ENCODE data around the gene LRIF1. TPM values are rescaled to one million over a fixed set of nuclear protein-coding genes. Genes with fewer than 3 reads are reported as not detected.
"Not testable (repeated sequence)": the region's sequence is repeated elsewhere in the genome, so short reads cannot be mapped to it uniquely, and the experiment has no call there.

LRIF1 gene
- total RNA-seq, 2 donors from 2014 or later = 8.2 to 10.6 TPM

DNA sequence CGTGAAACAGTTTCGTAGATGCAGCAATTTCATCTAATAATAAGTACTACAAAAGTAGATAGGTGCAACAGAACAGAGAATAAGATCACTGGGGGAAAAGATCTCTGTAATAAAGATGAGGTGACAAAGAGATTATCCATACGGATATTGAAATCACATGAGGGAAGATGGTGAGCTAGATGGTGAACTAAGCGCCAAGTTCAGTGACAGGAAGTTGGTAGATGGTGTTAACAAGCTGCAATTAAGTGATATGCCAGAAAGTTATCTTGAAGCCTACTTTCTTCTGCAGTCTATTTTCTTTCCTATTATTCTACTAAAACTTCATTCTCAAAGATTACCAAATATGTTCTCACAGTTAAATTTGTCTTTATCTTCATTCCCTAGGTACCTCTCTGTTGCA, 7.1 kb downstream of the LRIF1 start:
- intact Hi-C loops (cut with DNase I) = no loop called here
- no peak for DNase-seq (ENCODE audit: low spot score)

DNA sequence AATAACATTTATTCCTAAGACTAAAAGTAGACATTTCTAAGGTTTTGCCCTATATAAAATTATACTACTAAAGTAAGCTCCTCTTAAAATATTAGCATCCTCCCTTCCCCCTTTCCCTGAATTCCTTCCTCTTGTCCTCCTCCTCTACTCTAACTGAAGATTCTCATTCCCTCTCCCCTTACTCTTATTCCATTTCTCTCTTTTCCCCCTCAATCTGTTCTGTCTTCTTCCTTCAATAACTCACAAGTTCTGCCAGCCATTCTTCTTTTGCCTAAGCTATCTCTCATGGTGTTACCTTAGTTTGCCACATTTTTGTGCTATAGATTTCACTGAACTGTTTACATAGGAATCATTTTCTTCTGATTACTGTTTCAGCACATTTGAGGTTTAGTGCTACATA, 10.7 kb downstream of the LRIF1 start:
- DNase-seq (ENCODE audit: low spot score) = no peak
- intact Hi-C loops (cut with DNase I) = no loop called here

GRCh38 chr1:110952031-110952430, 11.7 kb downstream of the LRIF1 start:
- intact Hi-C loops (cut with DNase I) = no loop called here
- no peak for DNase-seq (ENCODE audit: low spot score)

GRCh38 chr1:110951161-110951560, 12.6 kb downstream of the LRIF1 start:
- no peak for DNase-seq (ENCODE audit: low spot score)
- intact Hi-C loops (cut with DNase I) = no loop called here

DNA sequence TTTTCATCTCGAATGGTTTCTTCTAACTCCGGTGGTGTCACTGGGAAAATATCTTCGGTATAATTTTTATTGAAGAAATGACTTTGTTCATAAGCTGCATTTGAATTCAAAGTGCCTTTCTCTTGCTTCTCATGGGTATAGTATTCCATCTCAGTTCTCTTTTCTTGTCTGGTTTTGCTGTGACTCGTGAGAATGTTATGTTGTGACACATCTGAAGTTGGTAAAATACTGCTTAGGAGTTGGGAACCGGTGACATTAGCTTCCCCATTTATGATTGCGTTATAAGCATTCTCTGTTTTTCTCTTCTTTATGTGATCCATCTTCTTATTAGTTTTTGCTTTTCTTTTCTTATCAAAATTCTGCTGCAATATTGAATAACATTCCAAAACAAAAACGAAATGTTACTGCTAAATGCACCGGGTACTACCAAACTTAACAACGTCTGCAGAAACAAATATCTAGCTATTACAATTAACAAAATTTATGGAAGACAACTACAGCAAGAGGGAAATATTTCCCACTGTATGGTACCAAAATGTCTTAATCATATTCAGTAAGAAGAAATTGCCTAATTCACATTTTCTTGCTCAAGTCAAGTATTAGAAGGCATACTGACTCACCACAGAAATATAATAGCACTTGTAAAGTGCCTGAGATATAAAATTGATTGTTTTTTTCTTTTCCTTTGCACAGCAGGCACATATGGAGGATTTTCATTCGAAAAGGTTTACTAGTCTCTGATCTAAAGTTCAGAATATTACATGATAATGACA, 15.5 kb downstream of the LRIF1 start:
- intact Hi-C loops (cut with DNase I) = no loop called here
- no peak for DNase-seq (ENCODE audit: low spot score)

GRCh38 chr1:110945626-110946025, 18.1 kb downstream of the LRIF1 start:
- DNase-seq (ENCODE audit: low spot score) = no peak
- intact Hi-C loops (cut with DNase I) = no loop called here

GRCh38 chr1:110944806-110945205, 18.9 kb downstream of the LRIF1 start:
- intact Hi-C loops (cut with DNase I) = no loop called here
- DNase-seq (ENCODE audit: low spot score) = no peak

GRCh38 chr1:110936567-110936966, 27.2 kb downstream of the LRIF1 start:
- no peak for DNase-seq (ENCODE audit: low spot score)
- intact Hi-C loops (cut with DNase I) = no loop called here

GRCh38 chr1:110931097-110931496, 32.6 kb downstream of the LRIF1 start:
- intact Hi-C loops (cut with DNase I); DNase-seq (ENCODE audit: low spot score): not testable (repeated sequence)

- intact Hi-C loops (cut with DNase I) = no loop called here
- DNase-seq (ENCODE audit: low spot score) = no peak
Observed at GRCh38 chr1:110928904-110929303, 34.8 kb downstream of the LRIF1 start.

GRCh38 chr1:110928191-110928590, 35.5 kb downstream of the LRIF1 start:
- no peak for DNase-seq (ENCODE audit: low spot score)
- intact Hi-C loops (cut with DNase I) = no loop called here

DNA sequence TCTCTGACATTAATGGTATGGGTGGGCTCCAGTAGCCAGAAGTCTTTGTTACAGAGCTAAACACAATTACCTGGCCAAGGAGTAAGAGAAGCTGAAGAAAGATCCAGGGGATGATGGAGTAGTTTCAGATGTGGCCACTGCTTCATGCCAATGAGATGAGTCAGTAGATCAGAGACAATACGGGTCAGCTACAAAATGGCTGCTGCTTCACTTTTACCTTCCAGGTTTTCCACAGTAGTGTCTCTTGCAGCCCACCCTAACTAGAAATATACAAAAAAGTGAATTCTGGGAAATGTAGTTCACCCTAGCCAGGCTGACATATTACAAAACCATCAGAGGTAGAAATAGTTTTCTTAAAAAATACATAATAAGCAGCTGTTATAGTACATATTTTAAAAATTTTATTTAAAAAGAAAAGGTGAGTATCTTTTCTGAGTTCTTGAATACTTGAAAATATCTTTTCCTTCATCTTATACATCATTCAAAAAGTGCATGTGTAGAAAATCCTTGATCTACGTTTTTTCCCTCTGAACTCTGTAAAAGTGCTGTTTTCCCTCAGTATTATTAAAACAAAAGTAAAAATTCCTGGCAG, 36.1 kb downstream of the LRIF1 start:
- intact Hi-C loops (cut with DNase I) = no loop called here

DNA sequence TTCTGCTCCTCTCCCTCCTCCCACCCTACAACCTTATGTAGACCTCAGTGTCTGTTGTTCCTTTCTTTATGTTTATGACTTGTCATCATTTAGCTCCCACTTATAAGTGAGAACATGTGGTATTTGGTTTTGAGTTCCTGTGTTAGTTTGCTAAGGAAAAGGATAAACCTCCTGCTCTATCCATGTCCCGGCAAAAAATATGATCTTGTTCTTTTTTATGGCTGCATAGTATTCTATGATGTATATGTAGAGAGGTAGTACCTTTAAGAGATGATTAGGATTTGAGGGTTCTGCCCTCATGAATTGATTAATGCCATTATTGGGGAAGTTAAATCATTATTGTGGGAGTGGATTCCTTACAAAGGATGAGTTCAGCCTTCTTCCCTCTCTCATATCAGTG, 41.8 kb downstream of the LRIF1 start:
- intact Hi-C loops (cut with DNase I) = no loop called here
- no peak for DNase-seq (ENCODE audit: low spot score)

More for the DNA sequence above, 36.1 kb downstream of the LRIF1 start:
- no peak for DNase-seq (ENCODE audit: low spot score)

GRCh38 chr1:110918016-110918415, 45.7 kb downstream of the LRIF1 start:
- DNase-seq (ENCODE audit: low spot score) = no peak
- intact Hi-C loops (cut with DNase I) = no loop called here

- no peak for DNase-seq (ENCODE audit: low spot score)
- intact Hi-C loops (cut with DNase I) = no loop called here
Observed at GRCh38 chr1:110916669-110917306, 46.9 kb downstream of the LRIF1 start.

- intact Hi-C loops (cut with DNase I) = no loop called here
- no peak for DNase-seq (ENCODE audit: low spot score)
Observed at GRCh38 chr1:110916274-110916668, 47.5 kb downstream of the LRIF1 start.

DNA sequence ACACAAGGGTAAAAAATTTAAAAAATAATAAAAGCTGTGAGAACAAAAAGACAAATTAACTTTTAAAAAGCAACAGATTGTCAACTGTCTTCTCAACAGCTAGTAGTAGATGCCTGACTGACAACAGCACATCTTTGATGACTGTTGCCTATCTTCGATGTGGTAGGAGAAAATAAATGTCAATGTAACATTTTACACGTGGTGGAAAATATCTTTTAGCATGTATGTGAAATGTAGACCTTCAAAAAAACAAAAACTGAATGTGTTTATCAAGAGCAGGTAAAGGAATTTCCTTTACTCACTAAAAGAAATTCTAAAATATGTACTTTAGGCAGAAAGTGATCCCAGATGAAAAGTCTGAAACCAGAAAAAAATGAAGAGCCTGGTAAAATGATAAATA, 47.9 kb downstream of the LRIF1 start:
- DNase-seq (ENCODE audit: low spot score) = no peak
- intact Hi-C loops (cut with DNase I) = no loop called here

- no peak for DNase-seq (ENCODE audit: low spot score)
- intact Hi-C loops (cut with DNase I) = no loop called here
Observed at GRCh38 chr1:110914676-110915075, 49.0 kb downstream of the LRIF1 start.

GRCh38 chr1:110912784-110913183, 50.9 kb downstream of the LRIF1 start:
- intact Hi-C loops (cut with DNase I) = no loop called here
- DNase-seq (ENCODE audit: low spot score) = no peak

GRCh38 chr1:110903853-110904500, 59.7 kb downstream of the LRIF1 start:
- no peak for DNase-seq (ENCODE audit: low spot score)
- intact Hi-C loops (cut with DNase I) = no loop called here

Data from posterior vena cava (tissue), 2 donors.